RKO (cell line): ENCODE data around the gene RCN2.

Source experiments
- DNase-seq: peaks from one replicate; pipeline ENCODE4 v3.0.0-alpha.2; 2016; ENCODE audit warnings: low spot score

RCN2 gene

GRCh38 chr15:76973906-76974305, 42.4 kb downstream of the RCN2 start:
- DNase-seq, result no peak

- no peak for DNase-seq
Observed at GRCh38 chr15:76974456-76975036, 43.0 kb downstream of the RCN2 start.

GRCh38 chr15:76976141-76976540, 44.6 kb downstream of the RCN2 start:
- no peak for DNase-seq

- no peak for DNase-seq
Observed at GRCh38 chr15:76976572-76977270, 45.2 kb downstream of the RCN2 start.

- no peak for DNase-seq
Observed at GRCh38 chr15:76978522-76979330, 47.2 kb downstream of the RCN2 start.

GRCh38 chr15:76979331-76979925, 47.9 kb downstream of the RCN2 start:
- DNase-seq, result no peak

- no peak for DNase-seq
Observed at GRCh38 chr15:76979996-76980520, 48.5 kb downstream of the RCN2 start.

- DNase-seq, result no peak
Observed at GRCh38 chr15:76982356-76982755, 50.8 kb downstream of the RCN2 start.

GRCh38 chr15:76982756-76983155, 51.2 kb downstream of the RCN2 start:
- DNase-seq, result no peak

GRCh38 chr15:76983590-76984375, 52.2 kb downstream of the RCN2 start:
- no peak for DNase-seq

GRCh38 chr15:76986743-76987142, 55.2 kb downstream of the RCN2 start:
- DNase-seq, result no peak

- no peak for DNase-seq
Observed at GRCh38 chr15:76987276-76987675, 55.7 kb downstream of the RCN2 start.

- DNase-seq, result no peak
Observed at GRCh38 chr15:76987896-76988860, 56.6 kb downstream of the RCN2 start.

- DNase-seq, result no peak
Observed at GRCh38 chr15:76988867-76989780, 57.6 kb downstream of the RCN2 start.

- no peak for DNase-seq
Observed at GRCh38 chr15:76991048-76991447, 59.5 kb downstream of the RCN2 start.

GRCh38 chr15:76991741-76992645, 60.4 kb downstream of the RCN2 start:
- no peak for DNase-seq

GRCh38 chr15:76993114-76993725, 61.7 kb downstream of the RCN2 start:
- no peak for DNase-seq

- no peak for DNase-seq
Observed at GRCh38 chr15:76994001-76994400, 62.5 kb downstream of the RCN2 start.
